Omental fat pad (tissue), 4 donors: Measurements from ENCODE around the gene SUCLG2. TPM values are rescaled to one million over a fixed set of nuclear protein-coding genes. Genes with fewer than 3 reads are reported as not detected.

ENCODE experiments used
- ATAC-seq: fragments of 150-250 bp; one replicate; pipeline ENCODE4 v1.9.1; 2016; ENCODE audit warnings: mild to moderate bottlenecking, moderate library complexity; ENCODE audit not compliant: low FRiP score
- DNase-seq: peaks from one replicate; pipeline ENCODE4 v3.0.0-alpha.2; 2019; ENCODE audit warnings: low spot score
- CTCF ChIP-seq, 3 donors: fragments of 450-650 bp; IDR thresholded peaks; one replicate each; pipeline ENCODE4 v1.5.1; 2016 to 2017; ENCODE audit warnings: antibody characterized with exemption in 3 of 3, mild to moderate bottlenecking in 3 of 3, moderate library complexity in 2 of 3
- total RNA-seq, 4 donors: library from RNA; depleted of rRNA; stranded (reverse); fragments of >200 nt; gene quantifications; one replicate each; pipeline ENCODE4 v1.1.0, GENCODE V29; 2016

Gene SUCLG2
- total RNA-seq, 4 donors from 2014 or later, result 37.5 to 52.2 (median 42.1) TPM

- DNase-seq, result no peak
- no peak for ATAC-seq
- TF ChIP-seq CTCF (IDR thresholded peaks at IDR 0.05), result no peak
Measured at GRCh38 chr3:67576441-67576840, 78.0 kb downstream of the SUCLG2 start.

GRCh38 chr3:67569324-67569723, 85.1 kb downstream of the SUCLG2 start:
- ATAC-seq (no peak), DNase-seq (no peak)
- TF ChIP-seq CTCF (IDR thresholded peaks at IDR 0.05), result no peak

- DNase-seq (no peak), ATAC-seq (no peak)
- TF ChIP-seq CTCF (IDR thresholded peaks at IDR 0.05), result no peak
Measured at GRCh38 chr3:67567893-67568292, 86.5 kb downstream of the SUCLG2 start.

GRCh38 chr3:67564973-67565372, 89.4 kb downstream of the SUCLG2 start:
- TF ChIP-seq CTCF (IDR thresholded peaks at IDR 0.05), result no peak
- no peak for DNase-seq
- ATAC-seq, result no peak

GRCh38 chr3:67564008-67564407, 90.4 kb downstream of the SUCLG2 start:
- no peak for TF ChIP-seq CTCF (IDR thresholded peaks at IDR 0.05)
- DNase-seq, result no peak
- ATAC-seq, result no peak

GRCh38 chr3:67561667-67562394, 92.6 kb downstream of the SUCLG2 start:
- DNase-seq (no peak), ATAC-seq (no peak)
- no peak for TF ChIP-seq CTCF (IDR thresholded peaks at IDR 0.05)

DNA sequence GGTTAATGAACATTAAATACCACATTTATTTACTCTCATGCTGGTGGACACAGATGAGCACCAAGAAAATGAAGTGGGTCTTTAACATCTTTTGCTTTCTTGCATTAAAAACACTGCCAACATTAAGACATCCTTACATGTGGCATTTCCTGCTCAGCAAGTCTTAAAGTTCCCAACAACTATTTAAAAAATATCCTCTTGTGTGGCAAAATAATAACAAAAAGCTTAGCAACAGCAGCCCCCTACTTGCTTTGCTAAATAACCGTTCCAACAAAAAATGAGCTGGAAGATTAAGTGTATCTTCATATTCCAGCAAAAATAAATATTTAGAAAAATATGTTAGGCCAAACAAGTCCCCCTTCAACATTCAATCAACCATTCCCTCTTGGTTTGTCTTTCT, 93.1 kb downstream of the SUCLG2 start:
- ATAC-seq (no peak), DNase-seq (no peak)
- TF ChIP-seq CTCF (IDR thresholded peaks at IDR 0.05), result no peak
